ENCODE measurements around the gene MPHOSPH6.
"Not testable (repeated sequence)": the region's sequence is repeated elsewhere in the genome, so short reads cannot be mapped to it uniquely, and the experiment has no call there.

The MPHOSPH6 gene

GRCh38 chr16:82124651-82125050, 45.4 kb downstream of the MPHOSPH6 start:
- no peak for DNase-seq (ENCODE audit: low read depth in 2 of 3, low spot score in 1 of 3)

- DNase-seq (ENCODE audit: low read depth in 2 of 3, low spot score in 1 of 3): no peak
Observed at GRCh38 chr16:82119405-82119804, 50.6 kb downstream of the MPHOSPH6 start.

GRCh38 chr16:82118749-82119148, 51.3 kb downstream of the MPHOSPH6 start:
- DNase-seq (ENCODE audit: low read depth in 2 of 3, low spot score in 1 of 3): no peak

- DNase-seq (ENCODE audit: low read depth in 2 of 3, low spot score in 1 of 3): no peak
Observed at GRCh38 chr16:82116535-82116934, 53.5 kb downstream of the MPHOSPH6 start.

GRCh38 chr16:82113741-82114140, 56.3 kb downstream of the MPHOSPH6 start:
- DNase-seq (ENCODE audit: low read depth in 2 of 3, low spot score in 1 of 3): no peak

GRCh38 chr16:82111944-82112343, 58.1 kb downstream of the MPHOSPH6 start:
- DNase-seq (ENCODE audit: low read depth in 2 of 3, low spot score in 1 of 3): no peak

GRCh38 chr16:82109266-82109665, 60.8 kb downstream of the MPHOSPH6 start:
- DNase-seq (ENCODE audit: low read depth in 2 of 3, low spot score in 1 of 3): not testable (repeated sequence)

- no peak for DNase-seq (ENCODE audit: low read depth in 2 of 3, low spot score in 1 of 3)
Observed at GRCh38 chr16:82108774-82109173, 61.2 kb downstream of the MPHOSPH6 start.

- DNase-seq (ENCODE audit: low read depth in 2 of 3, low spot score in 1 of 3): no peak
Observed at GRCh38 chr16:82108100-82108499, 61.9 kb downstream of the MPHOSPH6 start.

GRCh38 chr16:82105107-82105506, 64.9 kb downstream of the MPHOSPH6 start:
- no peak for DNase-seq (ENCODE audit: low read depth in 2 of 3, low spot score in 1 of 3)
